HG03442 (cell line): ENCODE measurements around the gene ENO3.

ENCODE experiments used
- ATAC-seq: cut with Tn5 transposase; IDR thresholded peaks from one replicate; pipeline ENCODE4 v1.9.1; 2021; ENCODE audit warnings: mild to moderate bottlenecking, moderate library complexity; ENCODE audit not compliant: unreplicated experiment

The ENO3 gene

DNA sequence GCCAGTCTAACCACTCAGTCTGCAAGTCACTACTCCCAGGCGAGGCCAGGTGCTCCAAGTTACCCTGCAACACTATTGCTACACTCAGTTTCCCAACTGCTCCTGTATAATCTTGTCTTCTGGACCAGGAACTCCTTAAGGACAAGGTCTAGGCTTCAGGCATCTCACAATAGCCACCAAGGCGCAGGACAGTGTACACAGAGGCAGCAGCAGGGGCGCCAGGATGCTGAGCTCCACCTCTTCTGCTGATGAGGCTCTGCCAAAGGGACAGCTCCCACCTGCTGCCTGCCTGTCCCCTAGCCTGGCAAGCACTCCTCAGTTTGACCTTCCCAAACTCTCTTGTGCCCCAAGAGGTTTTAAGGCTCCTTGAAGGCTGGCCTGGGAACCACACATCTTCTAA, 14.5 kb upstream of the ENO3 start:
- ATAC-seq, result no peak

DNA sequence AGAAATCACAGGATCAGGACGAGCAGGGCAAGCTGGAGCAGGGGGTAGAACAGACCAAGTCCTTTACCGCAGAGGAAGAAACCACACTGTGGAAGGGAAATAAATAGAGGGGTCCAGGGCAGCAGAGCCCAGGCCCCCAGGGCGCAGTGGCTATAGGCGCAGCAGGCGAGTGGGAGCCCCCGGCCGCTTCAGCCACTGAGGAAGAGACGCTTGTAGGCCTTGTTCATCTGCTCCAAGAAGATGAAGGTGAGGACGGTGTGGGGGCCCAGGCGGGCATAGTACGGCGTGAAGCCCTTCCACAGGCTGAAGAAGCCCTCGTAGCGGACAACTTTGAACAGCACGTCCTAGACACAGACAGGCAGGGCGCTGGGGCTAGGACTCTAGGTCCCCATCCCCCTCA, 13.4 kb upstream of the ENO3 start:
- ATAC-seq, result no peak

DNA sequence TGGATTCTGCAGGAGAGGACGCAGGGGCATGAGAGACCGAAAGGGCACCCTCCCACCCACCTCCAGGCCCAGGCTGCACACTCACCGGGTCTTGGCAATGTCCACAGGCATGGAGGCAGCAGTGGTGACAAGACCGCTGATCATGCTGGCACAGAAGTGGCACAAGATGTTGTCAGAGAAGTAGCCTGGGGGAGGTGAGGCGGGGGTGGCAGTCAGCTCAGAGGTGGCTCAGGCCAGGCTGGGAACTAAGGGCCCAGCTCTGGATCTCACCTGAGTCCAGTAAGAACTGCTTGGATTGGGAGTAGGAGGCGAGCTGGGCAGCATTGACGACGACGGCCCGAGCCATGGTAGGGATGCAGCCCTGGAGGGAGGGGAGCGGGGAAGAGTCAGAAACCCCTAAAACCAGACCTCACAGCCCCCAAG, 12.8 kb upstream of the ENO3 start:
- no peak for ATAC-seq

DNA sequence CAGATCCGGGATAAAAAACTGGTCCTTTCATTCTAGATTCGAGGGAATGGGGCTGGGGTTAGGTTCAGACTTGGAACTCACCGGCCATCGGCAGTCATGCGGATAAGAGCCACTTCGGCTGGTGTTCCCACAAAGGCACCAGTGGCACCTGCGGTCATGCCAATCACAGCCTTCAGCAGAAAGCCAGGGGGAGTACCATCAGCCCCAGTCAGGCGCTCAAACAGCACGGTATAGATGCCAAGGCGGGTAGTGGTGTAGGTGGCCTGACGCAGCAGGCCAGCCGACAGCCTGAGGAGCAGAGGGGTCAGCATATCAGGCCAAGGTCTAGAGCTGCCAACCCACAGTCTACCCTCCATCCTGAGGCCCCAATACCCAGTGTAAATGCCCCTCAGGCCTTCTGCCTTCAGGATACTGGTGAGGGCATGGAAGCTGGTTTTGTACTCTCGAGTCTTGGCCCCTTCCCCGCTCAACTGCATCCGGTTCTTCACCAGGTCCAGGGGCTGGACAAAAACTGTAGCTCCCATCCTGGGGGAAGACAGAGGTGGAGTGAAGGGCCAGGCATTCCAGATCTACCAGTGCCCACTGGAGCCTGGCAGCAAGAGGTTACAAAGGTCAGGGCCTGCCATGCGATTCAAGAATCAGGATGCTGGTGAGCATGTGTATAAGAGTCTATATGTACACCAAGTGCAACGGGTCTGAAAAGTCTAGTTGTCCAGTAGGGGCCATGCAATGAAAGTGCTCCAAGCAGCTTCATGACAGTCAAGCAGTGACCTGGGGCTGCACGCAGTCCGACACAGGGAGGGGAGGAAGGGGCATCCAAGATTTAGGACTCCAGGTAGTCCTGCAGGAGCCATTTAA, 12.0 kb upstream of the ENO3 start:
- no peak for ATAC-seq

DNA sequence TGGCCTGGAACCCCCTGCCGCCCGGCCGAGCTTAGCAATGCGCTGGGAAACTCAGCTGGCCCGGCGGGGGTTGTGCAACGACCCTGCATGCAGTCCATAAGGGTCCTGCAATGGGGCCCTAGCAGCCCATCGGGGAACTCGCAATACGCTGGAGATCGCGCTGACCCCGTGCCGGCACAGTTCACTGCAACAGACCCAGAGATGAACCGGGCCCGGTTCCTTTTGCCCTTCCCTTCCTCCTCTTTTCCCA, 11.4 kb upstream of the ENO3 start:
- ATAC-seq, result peak; percentile 11

DNA sequence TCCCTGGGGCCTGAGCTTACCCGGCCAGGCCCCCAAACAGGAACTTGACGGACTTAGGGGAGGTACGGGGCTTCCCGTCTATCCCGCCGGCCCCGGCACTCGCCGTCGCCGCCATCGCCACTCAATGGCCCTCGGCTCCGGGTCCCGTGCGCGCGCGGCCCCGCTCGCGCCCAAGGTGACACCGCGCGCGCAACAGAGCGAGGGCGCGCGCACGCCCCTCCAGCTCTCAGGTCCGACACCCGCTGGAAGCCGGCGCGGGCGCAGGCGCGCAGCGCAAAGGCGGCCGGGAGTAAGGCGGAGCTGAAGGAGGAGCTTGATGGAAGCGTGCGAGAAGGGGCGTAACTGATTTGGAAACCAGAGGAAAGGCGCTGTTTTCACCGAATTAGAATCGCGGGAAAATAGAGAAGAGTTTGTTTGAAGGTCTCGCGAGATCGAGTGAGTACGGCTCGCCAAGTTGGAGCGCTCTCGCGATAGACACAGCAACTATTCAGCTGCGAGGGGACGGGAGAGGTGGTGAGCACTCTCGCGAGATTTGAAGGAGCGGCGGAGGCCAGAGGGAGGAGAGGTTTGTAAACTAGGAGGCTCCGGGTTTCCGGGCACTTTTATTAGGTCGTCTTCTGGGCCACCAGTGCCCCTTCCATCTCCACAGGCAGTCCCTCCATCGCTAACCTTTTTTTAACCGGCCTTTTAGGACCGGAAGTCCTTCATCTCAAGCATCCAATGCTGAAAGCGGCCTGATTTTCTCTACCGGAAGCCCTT, 10.9 kb upstream of the ENO3 start, which contains the start of the genes RNF167 and SLC25A11:
RNF167 (plus strand) TSS at position 473 of the 759 bp plus-strand sequence. CDS start 642 bp downstream, outside the sequence.
SLC25A11 (minus strand) TSS at position 251 of the 759 bp plus-strand sequence; CDS start at position 115, 136 bp downstream.
- peak; percentile 78 for ATAC-seq

DNA sequence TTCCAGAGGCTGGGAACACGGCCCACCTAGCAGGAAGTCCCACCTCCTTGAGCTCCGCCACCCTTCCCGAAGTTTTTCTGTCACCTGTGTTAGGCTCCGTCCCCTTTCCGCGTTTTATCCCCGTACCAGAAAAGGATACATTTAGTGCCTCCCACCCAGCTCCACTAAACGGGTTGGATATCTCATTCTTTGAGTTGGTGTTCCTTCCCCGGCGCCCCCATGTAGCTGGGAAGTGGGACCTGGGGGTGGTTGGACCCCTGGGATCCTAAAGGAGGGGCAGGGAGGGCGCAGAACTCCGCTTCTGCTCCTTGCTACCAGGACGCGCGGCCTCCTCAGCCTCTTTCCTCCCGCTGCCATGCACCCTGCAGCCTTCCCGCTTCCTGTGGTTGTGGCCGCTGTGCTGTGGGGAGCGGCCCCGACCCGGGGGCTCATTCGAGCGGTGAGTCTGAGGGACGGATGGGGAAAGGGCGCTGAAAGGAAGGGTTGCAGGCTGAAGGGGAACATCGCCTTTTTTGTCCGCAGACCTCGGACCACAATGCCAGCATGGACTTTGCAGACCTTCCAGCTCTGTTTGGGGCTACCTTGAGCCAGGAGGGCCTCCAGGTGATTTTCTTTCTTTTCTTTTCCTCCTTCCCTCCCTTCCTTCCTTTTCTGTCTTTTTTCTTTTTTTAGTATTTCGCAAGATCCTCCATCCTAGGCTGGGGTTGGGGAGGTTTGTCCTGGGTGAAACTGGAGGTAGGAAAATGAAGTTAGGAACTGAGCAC, 10.2 kb upstream of the ENO3 start:
- no peak for ATAC-seq

DNA sequence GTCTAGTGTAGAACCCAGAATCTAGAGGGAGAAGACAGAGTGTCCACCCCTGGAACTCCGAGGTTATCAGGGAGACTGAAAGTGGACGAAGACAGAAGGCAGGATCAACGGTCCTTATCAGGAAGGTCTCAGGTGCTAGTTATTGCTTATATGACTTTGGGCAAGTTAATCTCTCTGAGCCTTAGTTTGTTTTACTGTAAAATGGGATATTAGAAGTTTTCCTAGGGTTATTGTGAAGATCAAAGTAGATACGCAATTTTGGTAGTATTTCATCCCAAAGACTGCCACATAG, 9.7 kb upstream of the ENO3 start:
- no peak for ATAC-seq

DNA sequence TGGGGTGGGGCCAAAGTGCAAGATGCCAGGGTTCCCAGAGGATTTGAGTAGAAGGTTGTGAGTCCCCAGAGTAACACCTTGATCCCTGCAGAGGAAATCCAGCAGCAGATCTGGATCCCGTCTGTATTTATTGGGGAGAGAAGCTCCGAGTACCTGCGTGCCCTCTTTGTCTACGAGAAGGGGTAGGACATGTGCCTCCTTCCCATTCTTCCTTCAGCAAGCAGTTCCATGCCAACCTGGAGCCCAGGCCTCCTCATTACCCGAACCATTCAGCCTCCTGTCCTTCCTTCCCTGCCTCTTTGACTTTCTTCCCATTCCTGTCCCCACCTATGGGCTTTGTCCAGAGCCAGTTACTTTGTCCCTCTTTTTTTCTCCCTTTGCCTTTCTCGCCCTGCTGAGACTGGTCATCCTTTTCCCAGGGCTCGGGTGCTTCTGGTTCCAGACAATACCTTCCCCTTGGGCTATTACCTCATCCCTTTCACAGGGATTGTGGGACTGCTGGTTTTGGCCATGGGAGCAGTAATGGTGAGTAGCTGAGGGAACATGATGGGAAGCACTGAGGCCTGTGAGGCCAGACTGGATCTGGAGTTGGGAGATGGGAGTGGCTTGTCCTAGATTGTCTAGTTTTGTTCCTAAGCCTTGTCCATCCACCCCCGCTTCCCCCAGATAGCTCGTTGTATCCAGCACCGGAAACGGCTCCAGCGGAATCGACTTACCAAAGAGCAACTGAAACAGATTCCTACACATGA, 8.0 kb upstream of the ENO3 start:
- ATAC-seq, result no peak

DNA sequence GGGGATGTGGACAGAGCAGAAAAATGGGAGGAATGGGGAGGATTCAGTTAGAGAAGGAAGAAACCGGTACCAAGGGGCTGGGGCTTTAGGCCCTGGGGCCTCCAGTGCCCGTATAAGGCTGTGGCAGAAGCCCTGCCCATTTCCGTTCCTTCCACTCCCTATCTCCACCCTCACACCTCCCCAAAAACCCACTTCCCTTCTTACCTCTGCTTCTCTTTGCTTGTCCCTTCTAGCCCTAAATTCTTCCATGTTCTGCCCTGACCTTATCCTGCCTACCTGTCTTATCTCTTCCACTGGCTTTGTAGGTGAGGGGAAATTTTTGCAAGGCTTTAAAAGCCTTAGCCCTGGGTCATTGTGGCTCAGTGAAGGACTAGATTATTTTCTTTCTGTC, 6.8 kb upstream of the ENO3 start:
- ATAC-seq, result no peak

DNA sequence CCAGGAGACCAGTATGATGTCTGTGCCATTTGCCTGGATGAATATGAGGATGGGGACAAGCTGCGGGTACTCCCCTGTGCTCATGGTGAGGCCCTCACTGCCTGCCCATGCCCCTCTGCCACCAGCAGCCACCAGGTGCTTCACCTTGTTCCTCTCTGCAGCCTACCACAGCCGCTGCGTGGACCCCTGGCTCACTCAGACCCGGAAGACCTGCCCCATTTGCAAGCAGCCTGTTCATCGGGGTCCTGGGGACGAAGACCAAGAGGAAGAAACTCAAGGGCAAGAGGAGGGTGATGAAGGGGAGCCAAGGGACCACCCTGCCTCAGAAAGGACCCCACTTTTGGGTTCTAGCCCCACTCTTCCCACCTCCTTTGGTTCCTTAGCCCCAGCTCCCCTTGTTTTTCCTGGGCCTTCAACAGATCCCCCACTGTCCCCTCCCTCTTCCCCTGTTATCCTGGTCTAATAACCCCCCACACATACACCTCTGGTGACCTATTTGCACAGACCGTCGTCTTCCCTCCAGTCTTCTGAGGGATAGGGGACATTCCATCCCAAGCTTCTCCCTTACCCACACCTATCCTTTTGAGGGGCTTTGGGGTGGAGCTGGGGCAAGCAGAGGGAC, 6.3 kb upstream of the ENO3 start:
- ATAC-seq, result no peak

DNA sequence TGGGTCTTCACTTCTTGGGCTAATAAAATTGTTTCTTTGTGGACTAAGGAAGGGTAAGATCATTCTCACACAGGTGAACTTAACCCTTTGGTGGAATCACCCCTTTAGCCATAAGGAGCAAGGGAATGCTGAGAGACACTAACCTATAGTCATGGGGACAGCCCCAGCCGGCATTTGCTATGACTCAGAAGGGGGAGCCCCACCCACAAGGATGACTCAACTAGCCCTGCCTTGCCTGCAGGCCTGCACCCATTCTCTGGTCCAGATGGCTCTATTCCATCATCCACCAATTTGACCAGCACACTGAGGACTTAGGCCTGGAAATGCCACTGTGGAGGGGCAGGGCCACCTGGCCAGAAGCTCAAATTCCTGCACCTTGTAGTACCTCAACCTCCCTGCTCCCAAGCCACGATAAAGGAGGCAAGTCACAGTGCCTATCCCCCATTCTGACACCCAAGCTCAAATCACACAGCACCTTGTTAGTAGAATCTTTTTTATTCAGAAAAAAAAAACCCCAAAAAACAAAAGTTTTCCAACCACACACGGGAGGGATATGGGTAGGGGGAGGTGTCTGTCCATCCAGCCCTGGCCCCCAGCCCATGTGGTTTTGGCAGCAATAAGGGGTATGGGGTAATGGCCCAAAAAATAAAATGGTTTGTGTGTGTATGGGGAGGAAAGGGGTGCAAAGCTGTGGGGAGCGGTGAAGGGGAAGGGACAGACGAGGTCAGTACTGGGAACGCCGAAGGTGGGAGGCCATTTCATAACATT, 5.6 kb upstream of the ENO3 start:
- peak; percentile 20 for ATAC-seq

DNA sequence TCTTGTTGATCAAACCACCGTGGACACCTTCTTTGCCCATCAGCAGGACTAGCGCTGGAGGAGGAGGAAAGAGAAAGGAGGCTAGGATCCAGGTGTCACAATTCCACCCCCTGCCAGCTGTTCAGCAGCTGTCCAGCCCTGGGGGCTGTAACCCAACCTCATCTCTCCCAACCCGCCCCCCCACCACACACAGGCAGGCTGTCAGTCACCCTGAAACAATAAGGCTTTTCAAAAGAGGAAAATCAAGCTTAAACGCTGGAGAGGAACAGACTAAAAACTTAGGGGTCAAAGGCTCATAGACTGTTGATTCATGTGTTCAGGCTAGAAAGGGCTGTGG, 5.0 kb upstream of the ENO3 start:
- ATAC-seq, result no peak

DNA sequence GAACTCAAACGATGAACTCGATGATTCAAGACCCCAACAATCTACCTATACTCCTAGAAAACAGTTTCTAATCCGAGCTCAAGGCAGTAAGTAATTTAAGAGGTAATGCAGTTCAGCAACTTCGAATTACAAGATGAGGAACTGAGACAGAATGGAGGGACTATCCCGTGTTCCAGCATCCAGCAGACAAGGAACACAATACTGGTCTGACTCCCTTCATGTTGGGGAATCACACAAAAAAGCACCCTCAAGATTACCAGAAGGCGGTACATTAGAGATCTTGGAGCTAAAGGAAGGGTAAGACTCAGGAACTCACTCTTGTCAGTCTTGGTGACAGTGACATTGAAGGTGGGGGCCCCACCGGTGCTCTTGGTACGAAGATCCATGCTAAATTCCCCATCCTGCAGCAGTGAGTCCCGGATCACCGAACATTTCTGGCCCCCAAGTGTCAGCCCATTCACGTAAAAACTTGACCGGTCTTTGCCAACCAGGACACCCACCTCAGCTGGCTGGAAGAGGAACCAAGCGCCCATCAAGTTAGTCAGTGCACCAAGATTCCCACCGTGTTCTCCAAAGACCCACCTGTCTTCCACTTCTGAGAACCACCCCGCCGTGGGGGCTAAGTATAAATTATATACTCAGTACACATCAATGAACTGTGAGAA, 4.5 kb upstream of the ENO3 start:
- no peak for ATAC-seq

DNA sequence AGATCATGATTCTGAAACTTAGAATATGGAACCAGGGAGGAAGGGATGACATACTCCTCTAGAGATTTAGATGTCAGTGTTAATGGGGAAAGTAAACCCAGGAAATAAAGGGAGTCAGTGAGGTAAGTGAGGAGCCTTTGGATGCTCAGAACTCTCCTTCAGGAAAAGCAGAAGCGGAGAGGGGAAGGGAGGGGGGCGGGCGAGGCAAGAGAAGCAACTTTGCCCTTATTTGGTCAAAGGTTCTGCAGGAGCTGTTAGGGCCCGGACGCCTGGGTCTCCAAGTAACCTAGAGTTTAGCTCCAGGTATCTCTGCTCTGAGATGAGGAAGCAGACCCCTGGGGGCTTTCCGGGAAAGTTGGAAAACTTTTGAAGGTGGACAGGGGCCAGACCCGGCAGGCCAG, 3.9 kb upstream of the ENO3 start:
- ATAC-seq, result no peak

DNA sequence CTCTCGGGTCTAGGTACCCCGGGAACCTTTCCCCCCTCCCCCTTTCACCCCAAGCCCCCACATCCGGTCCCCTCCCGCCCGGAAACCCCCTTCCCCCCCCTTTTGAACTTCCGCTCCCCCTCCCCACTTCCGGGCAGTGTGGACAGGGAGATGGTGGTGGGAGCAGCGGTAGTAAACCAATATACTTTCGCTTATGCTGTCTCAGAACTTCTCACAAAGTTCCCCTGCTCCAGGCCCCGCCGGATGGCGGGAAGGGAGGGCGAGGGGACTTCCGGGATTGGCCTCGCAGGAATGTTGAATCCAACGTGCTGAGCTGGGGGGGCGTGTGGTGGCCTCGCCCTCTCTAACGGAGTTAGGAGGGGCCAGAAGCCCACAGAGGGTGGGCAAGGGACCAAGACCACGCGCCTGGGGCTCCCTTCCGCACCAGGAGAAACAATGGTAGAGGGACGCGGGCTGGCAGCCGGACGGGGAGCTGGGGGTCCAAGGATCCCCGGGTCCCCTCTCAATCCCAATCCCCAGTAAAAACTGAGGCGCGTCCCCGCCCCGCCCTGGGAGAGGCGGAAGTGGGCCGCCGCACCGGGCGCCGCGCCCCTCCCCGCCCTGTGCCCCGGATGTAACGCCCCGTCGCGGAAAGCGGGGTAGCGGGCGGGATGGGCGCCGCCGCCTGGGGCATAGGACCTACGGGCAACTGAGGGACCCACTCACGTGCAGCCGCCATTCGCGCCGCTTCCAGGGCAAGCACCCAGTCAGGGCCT, 3.3 kb upstream of the ENO3 start:
- ATAC-seq, result no peak

DNA sequence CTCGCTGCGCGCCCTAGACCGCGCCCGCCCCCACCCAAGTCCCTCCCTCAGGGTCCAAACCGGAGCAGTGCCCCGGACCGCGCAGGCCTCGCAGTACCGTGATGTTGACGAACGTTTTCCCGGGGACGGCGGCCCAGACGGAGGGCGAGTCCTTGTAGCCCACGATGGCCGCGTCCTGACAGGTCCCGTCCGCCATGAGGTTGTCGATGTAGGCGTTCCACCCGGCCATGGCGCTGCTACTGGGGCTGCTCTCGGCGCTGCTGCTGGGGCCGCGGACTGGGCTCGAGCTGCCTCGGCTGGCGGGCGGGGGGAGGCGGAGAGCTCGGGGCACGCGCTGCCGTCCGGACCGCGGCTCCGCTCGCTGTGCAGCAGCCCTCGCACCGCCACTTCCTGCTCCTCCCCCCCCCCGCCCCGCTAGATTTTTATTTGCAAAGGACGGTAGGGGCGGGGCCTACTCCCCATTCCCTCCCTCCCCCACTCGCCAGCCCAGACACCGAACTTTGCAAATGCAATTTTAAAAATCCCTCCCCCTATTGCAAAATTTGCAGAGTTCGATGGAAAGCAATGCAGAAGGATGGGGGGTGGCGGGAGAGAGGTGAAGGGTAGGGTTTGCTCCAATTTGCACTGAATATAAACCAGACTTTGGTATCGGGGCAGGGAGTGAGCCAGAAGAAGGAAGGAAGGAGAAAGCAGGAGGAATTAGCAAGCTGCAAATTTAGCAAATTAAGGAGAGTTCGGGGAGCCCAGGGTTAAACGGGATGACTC, 2.6 kb upstream of the ENO3 start, which contains the start of gene PFN1:
PFN1 (minus strand) TSS at position 365 of the 765 bp plus-strand sequence; CDS start at position 229, 136 bp downstream.
- ATAC-seq, result peak; percentile 19

DNA sequence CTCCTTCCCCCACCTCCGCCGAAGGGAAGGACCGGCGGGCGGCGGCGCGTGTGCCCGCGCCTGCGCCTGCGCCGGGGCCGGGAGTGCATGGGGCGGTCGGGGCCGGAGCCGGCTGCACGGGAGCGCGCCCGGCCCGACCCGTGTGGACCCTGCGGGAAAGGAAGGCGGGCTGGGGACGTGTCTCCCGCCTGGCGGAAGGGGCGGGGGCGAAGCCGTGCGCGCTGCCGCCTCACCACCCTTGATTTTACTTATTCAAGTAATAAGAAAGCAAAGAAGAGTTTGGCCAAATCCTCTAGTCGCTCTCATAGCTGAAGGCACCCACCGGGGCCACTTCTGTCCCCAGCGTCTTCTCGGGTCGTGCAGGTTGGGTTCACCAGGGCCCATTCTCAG, 2.0 kb upstream of the ENO3 start:
- peak; percentile 33 for ATAC-seq
